SJCRH30 (cell line): ENCODE measurements around the gene ZNF74. TPM values are rescaled to one million over a fixed set of nuclear protein-coding genes. Genes with fewer than 3 reads are reported as not detected.
"Not testable (repeated sequence)": the region's sequence is repeated elsewhere in the genome, so short reads cannot be mapped to it uniquely, and the experiment has no call there.

Source experiments
- DNase-seq, 2 experiments: peaks; one replicate each; pipeline ENCODE4 v3.0.0-alpha.2; 2015 to 2020
- H3K27ac ChIP-seq: fragments of 250-450 bp; sonication (Bioruptor Pico); 2 replicates; pipeline ENCODE4 v1.5.1; 2020; ENCODE audit warnings: mild to moderate bottlenecking, moderate library complexity
- H3K27me3 ChIP-seq: fragments of 250-450 bp; sonication (Bioruptor Pico); 2 replicates; pipeline ENCODE4 v1.5.1; 2020; ENCODE audit warnings: mild to moderate bottlenecking, moderate library complexity
- H3K36me3 ChIP-seq: fragments of 250-450 bp; sonication (Bioruptor Pico); 2 replicates; pipeline ENCODE4 v1.5.1; 2020; ENCODE audit warnings: mild to moderate bottlenecking, moderate library complexity
- H3K4me1 ChIP-seq: fragments of 250-450 bp; sonication (Bioruptor Pico); 2 replicates; pipeline ENCODE4 v1.5.1; 2020; ENCODE audit warnings: mild to moderate bottlenecking, moderate library complexity
- H3K4me3 ChIP-seq: fragments of 250-450 bp; sonication (Bioruptor Pico); 2 replicates; pipeline ENCODE4 v1.5.1; 2020; ENCODE audit warnings: mild to moderate bottlenecking, moderate library complexity
- H3K9me3 ChIP-seq: fragments of 250-450 bp; sonication (Bioruptor Pico); replicated peaks from 2 replicates; pipeline ENCODE4 v1.5.1; 2020; ENCODE audit warnings: mild to moderate bottlenecking, moderate library complexity
- total RNA-seq: library from RNA; depleted of rRNA; stranded (reverse); fragments of >200 nt; shearing (Covaris generic); gene quantifications from 2 replicates; pipeline ENCODE4 v1.2.3, GENCODE V29; 2014

ZNF74 gene
- total RNA-seq, 1 experiment from 2014 or later: 22.7 TPM

- no peaks in the 10 kb centered on the region for H3K36me3 ChIP-seq
- H3K4me3 ChIP-seq: no peak overlapping the region
- no peak overlapping the region for H3K27ac ChIP-seq
- H3K4me1 ChIP-seq: no peaks in the 10 kb centered on the region
- no peak for DNase-seq
- H3K9me3 ChIP-seq: no peaks in the 10 kb centered on the region
- no peaks in the 10 kb centered on the region for H3K27me3 ChIP-seq
Observed at GRCh38 chr22:20388200-20388599, 5.8 kb upstream of the ZNF74 start.

DNA sequence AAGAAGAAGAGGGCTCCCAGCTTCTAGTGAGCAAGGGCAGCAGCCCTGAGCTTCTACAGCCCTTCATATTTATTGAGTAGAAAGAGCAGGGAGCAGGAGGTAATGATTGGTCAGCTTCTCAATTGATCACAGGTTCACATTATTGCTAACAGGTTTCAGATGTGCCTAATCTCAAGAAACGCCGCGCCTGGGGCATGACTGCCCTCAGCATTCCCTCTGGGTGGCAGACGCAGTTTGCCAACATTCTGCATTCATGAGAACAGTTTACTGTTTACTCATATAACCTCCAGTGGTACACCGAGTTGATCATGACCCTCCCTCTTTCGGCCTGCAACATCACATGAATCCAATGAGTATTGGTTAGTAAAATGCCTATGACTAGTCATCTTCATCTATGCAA is 4.7 kb upstream of the ZNF74 start:
- Histone ChIP-seq H3K4me3 (no peak overlapping the region), H3K27me3 (no peaks in the 10 kb centered on the region), H3K36me3 (no peaks in the 10 kb centered on the region), H3K4me1 (no peaks in the 10 kb centered on the region), H3K27ac (no peak overlapping the region), H3K9me3 (no peaks in the 10 kb centered on the region)
- no peak for DNase-seq

DNA sequence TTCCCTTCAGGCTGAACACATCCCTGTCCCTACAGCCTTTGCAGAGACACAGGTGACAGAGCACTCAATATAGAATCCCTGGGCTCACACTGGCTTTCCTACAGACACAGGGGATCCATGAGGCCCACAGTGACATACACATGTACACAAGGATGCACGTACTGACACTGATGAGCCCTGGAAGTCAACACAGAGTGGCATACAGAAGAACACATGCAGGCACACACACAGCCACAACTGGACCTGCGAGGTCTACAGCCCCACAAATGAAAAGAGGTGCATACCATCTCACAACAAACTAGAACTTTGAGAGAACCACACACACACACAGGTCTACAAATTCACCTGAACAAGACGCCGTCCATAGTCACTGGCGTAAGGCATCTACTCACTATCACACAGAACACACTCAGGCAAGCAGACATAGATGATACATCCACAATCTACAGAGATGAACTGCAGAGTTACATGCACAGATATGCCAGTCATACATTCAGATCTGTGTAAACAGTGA is 3.5 kb upstream of the ZNF74 start:
- Histone ChIP-seq H3K4me3 (no peak overlapping the region), H3K27me3 (no peaks in the 10 kb centered on the region), H3K4me1 (0 out of 2 replicates have a peak, but pooled peaks cover 3% of the 10 kb centered on the region), H3K9me3 (no peaks in the 10 kb centered on the region), H3K36me3 (no peaks in the 10 kb centered on the region), H3K27ac (no peak overlapping the region)
- no peak for DNase-seq

- no peak overlapping the region for H3K27ac ChIP-seq
Observed at GRCh38 chr22:20391222-20391621, 2.7 kb upstream of the ZNF74 start.

GRCh38 chr22:20392365-20392881 is 1.5 kb upstream of the ZNF74 start:
- not testable (repeated sequence) for H3K9me3 ChIP-seq, H3K4me3 ChIP-seq, H3K4me1 ChIP-seq, H3K27me3 ChIP-seq, H3K36me3 ChIP-seq, H3K27ac ChIP-seq, DNase-seq

More at GRCh38 chr22:20391222-20391621, 2.7 kb upstream of the ZNF74 start:
- Histone ChIP-seq H3K4me1 (0 out of 2 replicates have a peak, but pooled peaks cover 3% of the 10 kb centered on the region), H3K4me3 (no peak overlapping the region), H3K27me3 (no peaks in the 10 kb centered on the region), H3K9me3 (no peaks in the 10 kb centered on the region), H3K36me3 (no peaks in the 10 kb centered on the region)
- DNase-seq: no peak

GRCh38 chr22:20392983-20393704 is 807 bp upstream of the ZNF74 start:
- H3K27ac ChIP-seq: peak overlapping the region; percentile 55
- peak overlapping the region; percentile 73 for H3K4me3 ChIP-seq

GRCh38 chr22:20395181-20395906 is 1.4 kb downstream of the ZNF74 start:
- 0 out of 2 replicates have a peak, but pooled peaks cover 3% of the 10 kb centered on the region for H3K4me1 ChIP-seq
- H3K27me3 ChIP-seq: no peaks in the 10 kb centered on the region
- H3K36me3 ChIP-seq: no peaks in the 10 kb centered on the region
- no peaks in the 10 kb centered on the region for H3K9me3 ChIP-seq
- no peak overlapping the region for H3K27ac ChIP-seq
- peak overlapping the region; percentile 73 for H3K4me3 ChIP-seq
- DNase-seq: no peak

More at GRCh38 chr22:20392983-20393704, 807 bp upstream of the ZNF74 start:
- no peak for DNase-seq
- Histone ChIP-seq H3K4me1 (0 out of 2 replicates have a peak, but pooled peaks cover 3% of the 10 kb centered on the region), H3K36me3 (no peaks in the 10 kb centered on the region), H3K27me3 (no peaks in the 10 kb centered on the region), H3K9me3 (no peaks in the 10 kb centered on the region)

- Histone ChIP-seq H3K9me3 (no peaks in the 10 kb centered on the region), H3K36me3 (0 out of 2 replicates have a peak, but pooled peaks cover 3% of the 10 kb centered on the region), H3K4me3 (no peak overlapping the region), H3K27me3 (no peaks in the 10 kb centered on the region), H3K27ac (no peak overlapping the region), H3K4me1 (0 out of 2 replicates have a peak, but pooled peaks cover 3% of the 10 kb centered on the region)
- no peak for DNase-seq
Observed at GRCh38 chr22:20395907-20396287, 1.9 kb downstream of the ZNF74 start.

- peak; percentile 24 to 42 for DNase-seq
- Histone ChIP-seq H3K4me3 (no peak overlapping the region), H3K27ac (no peak overlapping the region)
Observed at GRCh38 chr22:20396639-20397038, 2.7 kb downstream of the ZNF74 start.

DNA sequence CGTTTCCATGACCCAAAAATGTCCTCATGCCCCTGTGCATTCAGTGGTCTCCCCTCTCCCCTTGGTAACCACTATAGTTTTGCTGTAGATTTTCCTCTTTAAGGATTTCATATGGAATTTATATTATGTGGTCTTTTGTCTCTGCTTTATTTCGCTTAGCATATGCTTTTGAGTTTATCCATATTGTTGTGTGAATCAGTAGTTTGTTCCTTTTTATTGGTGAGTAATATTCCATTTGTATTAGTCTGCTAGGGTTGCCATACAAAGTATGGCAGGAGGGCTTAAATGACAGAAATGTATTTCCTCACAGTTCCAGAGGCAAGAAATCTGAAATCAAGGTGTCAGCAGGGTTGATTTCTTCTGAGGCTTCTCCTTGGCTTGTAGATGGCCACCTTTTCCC is 3.5 kb downstream of the ZNF74 start:
- 0 out of 2 replicates have a peak, but pooled peaks cover 3% of the 10 kb centered on the region for H3K36me3 ChIP-seq
- no peaks in the 10 kb centered on the region for H3K9me3 ChIP-seq
- DNase-seq: no peak
- no peak overlapping the region for H3K27ac ChIP-seq
- H3K27me3 ChIP-seq: no peaks in the 10 kb centered on the region
- H3K4me1 ChIP-seq: 0 out of 2 replicates have a peak, but pooled peaks cover 3% of the 10 kb centered on the region
- H3K4me3 ChIP-seq: no peak overlapping the region

More at GRCh38 chr22:20396639-20397038, 2.7 kb downstream of the ZNF74 start:
- H3K9me3 ChIP-seq: no peaks in the 10 kb centered on the region
- H3K4me1 ChIP-seq: 0 out of 2 replicates have a peak, but pooled peaks cover 3% of the 10 kb centered on the region
- H3K36me3 ChIP-seq: 0 out of 2 replicates have a peak, but pooled peaks cover 3% of the 10 kb centered on the region
- no peaks in the 10 kb centered on the region for H3K27me3 ChIP-seq

GRCh38 chr22:20398420-20398819 is 4.5 kb downstream of the ZNF74 start:
- 0 out of 2 replicates have a peak, but pooled peaks cover 3% of the 10 kb centered on the region for H3K4me1 ChIP-seq
- H3K36me3 ChIP-seq: 0 out of 2 replicates have a peak, but pooled peaks cover 3% of the 10 kb centered on the region
- H3K27me3 ChIP-seq: no peaks in the 10 kb centered on the region
- no peak overlapping the region for H3K27ac ChIP-seq
- H3K4me3 ChIP-seq: no peak overlapping the region
- no peak for DNase-seq
- H3K9me3 ChIP-seq: no peaks in the 10 kb centered on the region

GRCh38 chr22:20399866-20400605 is 6.1 kb downstream of the ZNF74 start:
- no peak overlapping the region for H3K4me3 ChIP-seq
- H3K27me3 ChIP-seq: no peaks in the 10 kb centered on the region
- no peak for DNase-seq
- no peaks in the 10 kb centered on the region for H3K9me3 ChIP-seq
- peaks cover 4% of the 10 kb centered on the region; the same call in 1 of the 2 replicates for H3K36me3 ChIP-seq
- no peak overlapping the region for H3K27ac ChIP-seq
- H3K4me1 ChIP-seq: 0 out of 2 replicates have a peak, but pooled peaks cover under 1% of the 10 kb centered on the region

DNA sequence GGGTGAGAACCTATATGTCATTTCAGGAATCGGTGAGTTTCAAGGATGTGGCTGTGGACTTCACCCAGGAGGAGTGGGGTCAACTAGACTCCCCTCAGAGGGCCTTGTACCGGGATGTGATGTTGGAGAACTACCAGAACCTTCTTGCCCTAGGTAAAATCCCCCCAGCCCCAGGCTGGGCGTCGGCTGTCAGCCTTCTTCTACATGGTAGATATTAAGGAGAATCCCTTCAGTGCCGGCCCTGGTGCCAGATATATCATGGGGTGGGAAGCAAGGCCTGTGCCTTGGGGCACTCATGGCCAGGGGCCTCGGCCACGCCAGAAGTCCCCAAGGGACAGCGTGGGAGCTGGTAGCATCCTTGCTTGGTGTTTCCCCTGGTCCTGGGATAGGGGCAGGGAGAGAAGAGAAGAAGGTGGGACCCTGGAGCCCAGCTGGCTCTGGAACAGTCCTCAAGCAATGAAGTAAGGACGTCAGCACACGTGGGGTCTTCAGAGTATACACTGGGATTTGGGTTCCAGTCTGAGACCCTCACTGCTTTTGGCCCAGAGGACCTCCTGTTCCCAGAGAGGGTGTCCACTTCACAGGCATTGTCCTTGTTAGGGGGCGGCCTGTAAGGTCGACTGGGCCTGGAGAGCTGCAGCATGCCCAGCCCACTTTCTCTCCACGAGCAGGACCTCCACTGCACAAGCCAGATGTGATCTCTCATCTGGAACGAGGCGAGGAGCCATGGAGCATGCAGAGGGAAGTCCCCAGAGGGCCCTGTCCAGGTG is 6.8 kb downstream of the ZNF74 start:
- Histone ChIP-seq H3K27ac (no peak overlapping the region), H3K4me3 (no peak overlapping the region), H3K4me1 (no peaks in the 10 kb centered on the region), H3K9me3 (no peaks in the 10 kb centered on the region), H3K27me3 (no peaks in the 10 kb centered on the region), H3K36me3 (peaks cover 6% of the 10 kb centered on the region; the same call in 1 of the 2 replicates)
- no peak for DNase-seq
